NCI-H2196 (cell line): ENCODE measurements around the gene CHRNE.
"Not testable (repeated sequence)": the region's sequence is repeated elsewhere in the genome, so short reads cannot be mapped to it uniquely, and the experiment has no call there.

Source experiments
- DNase-seq: peaks from one replicate; lab custom pipeline; 2025; ENCODE audit not compliant: unreplicated experiment; lab: John Stamatoyannopoulos, UW

CHRNE gene

GRCh38 chr17:4891411-4892410, 11.2 kb downstream of the CHRNE start:
- no peak for DNase-seq

GRCh38 chr17:4887581-4887980, 15.3 kb downstream of the CHRNE start:
- no peak for DNase-seq

- no peak for DNase-seq
These were observed 16.1 kb downstream of the CHRNE start for GRCh38 chr17:4886830-4887229.

- DNase-seq, result no peak
These were observed 18.4 kb downstream of the CHRNE start for GRCh38 chr17:4884489-4884888.

- peak; percentile 64 for DNase-seq
These were observed 20.9 kb downstream of the CHRNE start for GRCh38 chr17:4881761-4882555.

GRCh38 chr17:4880857-4881256, 22.0 kb downstream of the CHRNE start:
- DNase-seq, result no peak

GRCh38 chr17:4879601-4880000, 23.3 kb downstream of the CHRNE start:
- DNase-seq, result no peak

GRCh38 chr17:4877089-4877488, 25.8 kb downstream of the CHRNE start:
- DNase-seq, result no peak

GRCh38 chr17:4872786-4873185, 30.1 kb downstream of the CHRNE start:
- no peak for DNase-seq

GRCh38 chr17:4870855-4871254, 32.0 kb downstream of the CHRNE start:
- DNase-seq, result no peak

- not testable (repeated sequence) for DNase-seq
These were observed 33.6 kb downstream of the CHRNE start for GRCh38 chr17:4869058-4869998.

GRCh38 chr17:4867535-4867934, 35.4 kb downstream of the CHRNE start:
- DNase-seq, result not testable (repeated sequence)

GRCh38 chr17:4863321-4863720, 39.6 kb downstream of the CHRNE start:
- no peak for DNase-seq

GRCh38 chr17:4862720-4863119, 40.2 kb downstream of the CHRNE start:
- no peak for DNase-seq

GRCh38 chr17:4861052-4861451, 41.8 kb downstream of the CHRNE start:
- DNase-seq, result no peak

GRCh38 chr17:4860651-4861050, 42.2 kb downstream of the CHRNE start:
- DNase-seq, result no peak

- no peak for DNase-seq
These were observed 42.9 kb downstream of the CHRNE start for GRCh38 chr17:4859816-4860625.

GRCh38 chr17:4858882-4859260, 44.0 kb downstream of the CHRNE start:
- DNase-seq, result peak; percentile 5

GRCh38 chr17:4858068-4858881, 44.6 kb downstream of the CHRNE start:
- DNase-seq, result no peak
